GM19328 (cell line): ENCODE data around the gene RPL26.

Source experiments
- ATAC-seq: cut with Tn5 transposase; IDR thresholded peaks from one replicate; pipeline ENCODE4 v1.9.1; 2021; ENCODE audit warnings: mild to moderate bottlenecking, moderate library complexity; ENCODE audit not compliant: unreplicated experiment

Gene RPL26

DNA sequence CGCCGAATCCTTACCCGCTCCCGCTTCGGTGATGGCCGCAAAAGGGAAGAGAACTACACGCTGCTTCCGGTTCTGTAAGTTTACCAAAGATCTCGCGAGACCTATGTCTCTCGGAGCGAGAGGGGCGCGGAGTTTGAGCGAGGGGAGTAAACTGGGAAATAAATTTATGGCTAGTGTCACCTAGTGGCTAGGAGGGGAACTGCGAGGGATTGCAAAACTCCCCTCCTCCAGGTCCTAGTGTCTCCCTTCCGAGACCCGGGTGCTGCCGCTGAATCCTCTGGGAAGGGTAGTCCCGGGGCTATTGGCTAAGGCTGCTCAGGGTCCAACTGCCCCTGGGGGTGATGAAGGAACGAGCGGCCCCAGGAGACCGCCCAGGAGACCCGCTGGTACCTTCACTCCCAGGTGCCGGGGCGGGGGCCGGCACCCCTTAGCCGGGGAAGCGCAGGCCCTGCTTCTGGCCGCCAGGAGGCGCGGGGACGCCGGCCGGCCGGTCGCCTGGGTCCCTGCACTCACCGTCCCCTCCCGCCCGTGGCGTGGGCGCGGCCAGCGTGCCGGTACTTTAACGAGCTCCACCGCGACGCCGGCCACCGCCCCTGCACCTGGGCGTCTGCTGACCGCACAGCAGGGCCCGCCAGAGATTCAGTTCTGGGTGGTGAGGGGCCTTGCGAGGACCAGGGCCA, at the start of gene RPL26:
Gene RPL26 (minus strand): TSS at position 51 of the 680 bp plus-strand sequence. CDS start 883 bp downstream, outside the sequence.
- peak; percentile 89 for ATAC-seq

DNA sequence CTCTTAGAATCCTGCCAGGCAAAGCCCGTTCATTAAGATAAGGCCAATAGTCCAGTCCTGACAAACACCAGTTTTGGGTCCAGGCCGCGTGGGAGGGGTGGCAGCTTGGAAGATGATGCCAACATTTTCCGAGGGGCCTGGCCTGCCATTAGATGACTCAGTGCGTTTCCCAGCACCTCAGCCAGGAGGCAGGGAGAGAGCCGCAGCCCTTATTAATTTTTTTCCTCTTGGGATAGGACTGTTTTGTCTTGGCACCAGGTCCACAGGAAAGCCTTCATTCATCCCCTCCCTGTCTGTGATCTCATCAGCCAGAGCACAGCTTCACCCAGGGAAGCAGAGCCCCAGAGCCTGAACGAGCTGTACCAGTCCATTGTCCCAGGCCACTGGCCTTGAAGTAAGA, 48.0 kb upstream of the RPL26 start:
- ATAC-seq: no peak

DNA sequence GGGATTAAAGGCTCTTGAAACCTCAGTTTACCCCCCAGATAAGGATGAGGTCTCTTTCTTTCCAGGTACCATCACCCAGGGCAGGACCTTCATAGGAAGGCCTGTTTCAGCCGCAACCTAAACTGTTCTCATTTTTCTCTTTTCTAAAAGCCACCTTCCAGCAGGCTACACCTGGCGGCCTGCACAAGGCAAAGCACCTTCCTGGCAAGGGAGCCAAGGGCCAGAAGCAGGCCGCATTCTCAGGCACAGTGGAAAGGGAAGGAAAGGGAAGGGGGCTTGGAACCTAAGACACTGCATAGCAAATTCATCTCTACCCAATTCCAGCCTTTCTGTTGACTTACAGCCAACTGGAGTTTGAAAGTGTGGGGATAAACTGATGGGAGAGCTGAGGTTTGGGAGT, 43.8 kb upstream of the RPL26 start:
- ATAC-seq: no peak

DNA sequence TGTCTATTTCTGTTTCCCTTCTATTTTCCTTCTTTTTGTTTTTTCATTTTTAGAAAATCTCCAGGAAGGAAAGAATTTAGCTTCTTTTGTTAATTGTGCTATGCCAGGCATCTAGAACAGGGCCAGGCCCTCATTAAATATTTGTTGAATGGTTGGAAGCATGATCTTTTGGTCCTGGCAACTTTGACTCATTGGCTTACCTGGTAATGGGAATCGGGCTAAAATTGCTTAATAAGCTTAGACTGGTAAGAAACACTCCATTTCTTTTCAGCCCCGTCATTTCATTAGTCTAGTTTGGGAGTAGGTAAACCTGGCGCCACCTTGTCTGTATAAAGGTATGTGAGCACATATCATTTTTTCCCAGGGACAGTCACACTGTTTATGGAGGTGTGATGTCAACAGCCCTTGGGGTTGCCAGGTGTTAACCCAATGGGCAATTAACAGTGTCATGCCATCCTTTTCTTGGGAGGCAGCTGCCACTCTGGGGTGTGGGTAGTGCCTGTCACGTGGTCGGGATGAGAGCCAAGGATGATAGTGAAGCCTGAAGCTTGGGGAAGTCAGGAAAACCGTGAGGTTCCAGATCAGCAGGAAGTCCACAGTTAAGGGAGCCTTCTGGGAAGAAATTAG, 43.2 kb upstream of the RPL26 start:
- no peak for ATAC-seq

DNA sequence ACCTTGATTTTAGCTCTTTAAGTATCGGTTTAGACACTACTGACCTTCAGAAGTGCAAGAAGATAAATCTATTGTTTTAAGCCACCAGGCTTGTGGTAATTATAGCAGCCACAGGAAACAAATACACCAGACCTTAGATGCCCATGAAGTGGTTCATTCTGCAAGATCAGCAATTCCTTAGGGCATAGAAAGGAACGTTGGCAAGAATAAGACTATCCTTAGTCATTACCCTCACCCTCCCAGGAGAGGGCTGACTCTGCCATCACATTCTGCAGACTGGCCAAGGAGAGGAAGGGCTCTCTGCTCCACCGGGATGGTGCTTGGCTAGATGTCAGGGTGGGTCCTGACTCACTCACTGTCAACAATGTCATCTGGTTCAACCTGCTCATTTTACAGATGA, 38.6 kb upstream of the RPL26 start:
- no peak for ATAC-seq

DNA sequence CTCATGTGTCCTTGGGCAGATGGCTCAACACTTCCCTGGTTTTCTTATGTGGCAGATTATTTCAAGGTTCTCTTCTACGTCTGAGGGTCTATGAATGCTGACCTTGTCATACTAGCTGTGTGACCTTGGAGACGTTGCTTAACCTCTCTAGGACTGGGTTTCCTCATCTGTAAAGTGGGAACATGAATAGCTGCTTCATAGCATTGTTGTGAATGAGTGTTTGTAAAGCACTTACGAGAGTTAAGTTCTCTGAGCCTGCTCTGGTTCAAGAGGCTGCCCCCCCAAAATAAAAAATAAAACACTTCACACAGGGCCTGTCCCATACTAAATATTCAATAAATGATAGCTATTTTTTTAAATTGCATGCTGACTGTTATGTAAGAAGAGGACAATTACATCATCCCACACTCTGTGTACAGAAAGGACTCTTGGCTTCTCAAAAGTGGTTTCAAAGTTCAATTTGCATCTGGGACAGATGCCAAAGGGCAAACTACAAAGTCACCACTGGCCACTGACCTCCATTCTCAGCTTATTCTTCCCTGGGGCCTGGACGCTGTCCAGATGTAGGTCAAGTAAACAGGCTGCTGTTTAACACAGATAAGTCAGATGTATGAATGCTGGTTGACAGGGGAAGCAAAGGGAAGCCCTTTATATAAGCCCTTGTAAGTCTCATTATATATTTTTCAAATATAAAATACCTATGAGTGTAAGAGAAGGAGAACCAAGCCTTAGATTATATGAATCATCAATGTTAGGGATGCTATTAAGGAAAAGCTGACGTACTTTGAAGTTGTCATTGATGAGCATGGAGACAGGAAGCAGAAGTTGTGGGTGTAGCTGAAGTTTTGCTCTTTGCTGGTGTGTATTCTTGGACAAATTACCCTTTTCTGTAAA, 37.3 kb upstream of the RPL26 start:
- ATAC-seq: no peak

DNA sequence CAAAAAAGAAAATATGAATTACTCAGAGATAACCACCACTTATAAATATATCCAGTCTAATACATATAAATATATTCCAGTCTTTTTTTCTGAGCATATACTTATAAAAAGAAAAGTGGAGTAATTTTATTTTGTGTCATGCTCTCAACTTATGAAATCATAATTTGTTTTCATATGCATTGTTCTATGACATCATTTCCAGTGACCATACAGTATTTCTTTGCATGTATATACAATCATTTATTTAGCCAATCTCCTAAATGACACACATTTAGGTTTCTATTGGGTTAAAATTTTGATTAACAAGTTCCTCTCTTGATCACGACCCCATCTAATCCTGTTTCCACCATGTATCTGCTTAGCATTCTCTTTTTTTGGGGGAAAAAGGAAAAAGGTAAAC, 36.3 kb upstream of the RPL26 start:
- ATAC-seq: no peak

DNA sequence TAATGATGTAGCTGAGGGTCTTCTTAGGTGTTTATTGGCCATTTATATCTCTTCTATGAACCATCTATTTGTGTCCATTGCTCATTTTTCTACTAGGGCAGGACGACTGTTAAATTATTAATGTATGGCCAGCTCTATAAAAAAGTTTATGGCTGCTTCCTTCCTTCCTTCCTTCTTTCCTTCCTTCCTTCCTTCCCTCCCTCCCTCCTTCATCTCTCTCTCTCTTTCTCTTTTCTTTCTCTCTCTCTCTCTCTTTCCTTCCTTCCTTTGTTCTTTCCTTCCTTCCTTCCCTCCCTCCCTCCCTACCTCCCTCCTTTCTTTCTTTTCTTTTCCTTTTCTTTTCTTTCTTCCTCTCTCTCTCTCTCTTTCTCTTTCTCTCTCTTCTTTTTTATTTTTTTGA, 35.5 kb upstream of the RPL26 start:
- no peak for ATAC-seq

DNA sequence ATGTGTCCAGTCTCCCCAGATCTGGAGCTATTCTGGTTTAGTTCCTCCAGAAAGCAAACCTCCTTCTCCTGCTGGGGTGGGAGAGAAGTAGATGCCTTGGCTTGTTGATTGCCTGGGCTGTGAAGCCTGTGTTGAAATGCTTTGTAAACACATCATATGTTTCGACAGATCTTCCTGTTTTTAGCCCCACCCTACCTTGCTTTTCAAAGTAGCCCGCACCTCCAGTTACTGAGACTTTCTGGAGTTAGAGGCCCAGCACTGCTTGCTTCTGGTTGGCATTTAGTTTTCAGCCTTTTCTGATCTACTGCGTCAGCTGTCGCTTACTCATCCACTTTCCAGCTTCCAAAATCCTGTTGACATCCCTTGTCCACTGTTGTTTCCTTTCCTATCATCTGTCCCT, 34.8 kb upstream of the RPL26 start:
- no peak for ATAC-seq

DNA sequence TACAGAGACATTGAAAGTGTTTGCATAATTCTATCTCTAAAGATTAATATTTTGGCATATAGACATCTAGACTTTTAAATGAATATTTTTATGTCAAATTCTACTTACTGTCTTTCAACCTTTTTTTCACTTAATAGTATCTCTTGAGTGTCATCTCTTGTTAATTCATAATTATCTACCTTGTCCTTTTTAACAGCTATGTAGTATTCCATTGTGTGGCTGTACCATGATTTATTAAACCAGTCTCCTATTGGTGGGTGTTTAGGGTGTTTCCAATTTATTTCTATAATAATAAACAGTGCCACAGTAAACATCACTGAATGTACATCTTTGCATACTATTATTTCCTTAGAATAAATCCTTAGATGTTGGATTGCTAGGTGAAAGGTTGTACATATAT, 30.9 kb upstream of the RPL26 start:
- no peak for ATAC-seq

DNA sequence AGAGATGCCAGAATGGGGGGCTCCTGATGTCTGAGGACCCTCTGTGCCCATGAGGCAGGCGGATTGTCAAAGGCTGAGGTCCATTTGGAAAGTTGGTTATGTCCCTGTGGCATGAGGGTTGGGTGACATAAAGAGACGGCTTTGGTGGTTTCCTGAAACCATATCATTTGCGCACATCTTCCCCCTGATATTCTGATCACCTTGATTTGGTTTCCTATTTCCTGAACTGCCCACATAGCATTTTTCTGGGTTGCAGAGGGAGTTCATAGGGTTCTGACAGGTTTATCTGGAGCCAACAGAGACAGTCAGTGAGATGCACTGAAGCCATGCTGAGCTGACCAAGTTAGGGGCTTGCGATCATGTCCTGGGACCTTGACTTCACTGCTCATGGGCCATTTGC, 30.3 kb upstream of the RPL26 start:
- no peak for ATAC-seq

DNA sequence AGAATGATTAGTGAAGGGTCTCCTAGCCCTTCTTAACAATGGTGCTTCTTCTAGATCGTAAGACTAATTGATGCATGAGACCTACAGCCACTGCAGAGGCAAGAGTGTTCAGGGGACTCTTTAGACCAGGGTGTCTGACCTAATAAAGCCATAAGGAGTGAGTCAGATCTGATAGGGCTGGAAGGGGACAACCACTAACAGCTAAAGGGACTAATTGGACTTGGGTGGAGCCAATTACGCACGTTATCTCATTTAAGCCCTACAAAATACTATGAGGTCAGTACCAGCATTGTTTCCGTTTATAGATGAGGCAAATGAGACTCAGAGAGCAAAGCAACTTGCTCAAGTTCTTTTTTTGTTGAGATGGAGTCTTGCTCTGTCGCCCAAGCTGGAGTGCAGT, 29.1 kb upstream of the RPL26 start:
- no peak for ATAC-seq

DNA sequence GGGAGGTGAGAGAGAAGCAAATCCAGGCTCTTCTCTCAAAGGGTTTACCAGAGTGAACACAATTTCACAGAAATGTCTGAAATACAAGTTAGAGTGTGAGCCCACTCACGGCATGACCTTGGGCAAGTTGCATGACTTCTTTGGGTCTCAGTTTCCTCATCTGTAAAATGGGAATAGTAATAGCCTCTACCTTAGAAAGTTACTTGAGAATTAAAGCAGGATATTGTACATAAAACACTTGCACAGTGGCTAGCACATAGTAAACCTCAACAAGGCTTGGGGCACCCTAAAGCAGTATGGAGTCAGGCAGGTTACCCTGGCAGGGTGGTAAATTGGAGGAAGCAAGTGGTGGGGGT, 27.9 kb upstream of the RPL26 start:
- no peak for ATAC-seq

DNA sequence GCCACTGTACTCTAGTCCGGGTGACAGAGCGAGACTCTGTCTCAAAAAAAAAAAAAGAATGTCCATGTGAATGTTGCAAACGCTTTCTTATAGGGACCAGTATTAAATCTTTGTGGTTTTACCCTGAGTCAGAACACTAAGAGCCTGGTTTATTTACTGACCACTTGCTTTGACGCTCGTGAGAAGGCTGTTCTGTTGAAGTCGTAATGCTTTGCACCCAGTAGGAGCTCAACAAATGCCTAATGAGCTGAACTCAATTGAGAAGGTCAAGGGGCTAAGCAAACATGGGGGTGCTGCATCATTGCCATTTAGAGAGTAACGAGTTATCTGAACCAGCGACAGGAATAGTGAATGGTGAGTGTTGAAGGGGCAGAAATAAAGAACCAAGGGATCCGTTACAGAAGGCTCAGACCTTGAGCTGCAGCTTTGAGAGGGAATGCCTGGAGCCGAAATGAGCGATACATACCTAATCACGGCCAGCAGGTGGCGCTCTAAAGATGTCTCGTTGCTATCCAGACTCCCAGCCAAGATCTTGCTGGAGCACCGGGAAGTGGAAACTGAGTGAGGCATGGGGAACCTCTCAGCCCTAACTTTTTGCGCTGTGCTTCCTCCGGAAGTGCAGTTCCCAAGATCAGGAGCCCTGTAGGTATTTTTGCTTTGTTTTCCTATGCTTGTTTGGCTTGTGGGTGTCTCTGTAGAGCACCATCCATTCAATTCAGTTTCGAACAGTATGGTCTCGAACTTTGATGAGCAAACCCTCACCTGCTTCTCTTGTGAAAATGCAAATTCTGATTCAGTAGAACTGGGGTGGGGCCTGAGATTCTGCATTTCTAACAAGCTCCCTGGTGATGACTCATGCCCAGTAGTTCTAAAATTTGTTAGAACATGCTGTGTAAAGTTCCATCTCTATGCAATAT, 27.2 kb upstream of the RPL26 start:
- ATAC-seq: no peak

DNA sequence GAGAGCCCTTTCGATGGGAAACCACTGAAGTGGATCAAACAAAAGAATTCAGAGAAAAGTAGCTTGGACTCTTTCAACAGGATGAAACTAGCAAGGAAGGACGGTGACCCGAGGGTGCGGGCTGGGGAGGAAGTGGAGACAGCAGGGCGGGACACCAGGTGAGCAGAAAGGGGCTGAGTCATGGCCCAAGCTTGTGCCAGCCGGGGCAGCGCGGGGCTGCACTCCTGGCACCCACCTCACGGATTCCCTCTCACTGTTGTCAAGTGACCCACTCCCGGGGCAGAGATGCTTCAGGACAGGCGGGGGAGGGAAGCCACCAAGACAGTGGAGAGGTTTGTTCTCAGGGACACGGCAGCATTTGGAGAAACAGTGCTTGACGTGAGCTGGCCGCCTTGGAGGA, 25.4 kb upstream of the RPL26 start:
- no peak for ATAC-seq

DNA sequence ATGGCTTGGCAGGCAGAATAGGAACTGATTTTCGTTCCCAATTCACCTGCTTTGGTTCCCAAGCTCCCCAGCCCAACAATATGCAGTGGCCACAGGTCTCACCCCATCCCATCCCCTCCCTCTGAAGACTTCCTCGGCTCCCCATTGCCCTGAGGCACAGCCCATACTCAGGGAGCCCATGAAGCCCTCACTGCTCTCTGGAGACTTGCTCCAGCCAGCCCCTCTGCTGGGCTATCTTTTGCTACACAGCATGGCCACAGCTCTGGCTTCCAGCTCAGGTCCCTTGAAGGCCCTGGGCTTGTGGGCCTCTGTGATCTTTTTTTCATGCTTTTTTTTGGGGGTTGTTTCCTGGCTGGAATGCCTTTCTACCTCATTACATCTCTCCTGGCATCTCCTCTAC, 23.2 kb upstream of the RPL26 start:
- ATAC-seq: no peak

DNA sequence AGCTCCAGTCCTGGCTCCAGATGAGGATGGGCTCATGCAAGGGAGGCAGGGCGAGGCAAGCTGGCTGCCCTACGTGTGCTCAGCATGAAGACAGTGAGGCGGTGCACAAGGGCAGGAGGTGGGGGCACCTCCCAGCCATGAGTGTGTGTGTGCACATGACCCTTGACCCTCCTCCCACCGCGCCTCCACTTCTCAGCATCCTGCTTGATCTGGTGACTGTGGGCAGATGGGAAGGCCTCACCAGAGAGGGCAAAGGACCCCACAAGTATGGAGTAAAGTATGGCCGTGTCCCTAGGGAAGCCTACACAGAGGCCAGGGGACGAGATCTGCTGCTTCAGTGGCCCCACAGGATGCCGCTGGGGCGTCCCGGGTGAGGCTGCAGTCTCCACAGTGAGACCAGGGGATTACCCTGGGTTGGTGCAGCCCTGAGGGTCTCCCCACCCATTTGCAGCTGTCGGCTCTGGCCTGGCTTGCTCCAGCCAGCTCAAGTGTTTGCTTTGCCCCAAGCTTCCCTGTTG, 22.6 kb upstream of the RPL26 start:
- ATAC-seq: no peak

DNA sequence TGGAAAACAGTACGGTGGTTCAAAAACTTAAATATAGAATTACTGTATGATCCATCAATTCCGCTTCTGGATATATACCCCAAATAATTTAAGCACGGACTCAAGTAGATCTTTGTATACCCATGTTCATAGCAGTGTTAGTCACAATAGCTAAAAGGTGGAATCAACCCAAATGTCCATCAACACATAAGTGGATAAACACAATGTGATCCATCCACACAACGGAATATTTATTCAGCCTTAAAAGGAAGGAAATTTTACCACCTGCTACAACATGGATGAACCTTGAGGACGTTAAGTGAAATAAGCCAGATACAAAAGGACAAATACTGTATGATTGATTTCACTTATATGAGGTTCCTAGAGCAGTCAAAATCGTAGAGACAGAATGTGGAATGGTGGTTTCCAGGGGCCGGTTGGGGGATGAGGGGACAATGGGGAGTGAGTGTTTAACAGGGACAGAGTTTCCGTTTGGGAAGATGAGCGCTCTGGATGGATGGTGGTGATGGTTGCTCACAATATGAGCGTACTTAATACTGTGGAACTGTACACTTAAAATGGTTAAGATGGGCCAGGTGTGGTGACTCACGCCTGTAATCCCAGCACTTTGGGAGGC, 20.0 kb upstream of the RPL26 start:
- ATAC-seq: no peak

DNA sequence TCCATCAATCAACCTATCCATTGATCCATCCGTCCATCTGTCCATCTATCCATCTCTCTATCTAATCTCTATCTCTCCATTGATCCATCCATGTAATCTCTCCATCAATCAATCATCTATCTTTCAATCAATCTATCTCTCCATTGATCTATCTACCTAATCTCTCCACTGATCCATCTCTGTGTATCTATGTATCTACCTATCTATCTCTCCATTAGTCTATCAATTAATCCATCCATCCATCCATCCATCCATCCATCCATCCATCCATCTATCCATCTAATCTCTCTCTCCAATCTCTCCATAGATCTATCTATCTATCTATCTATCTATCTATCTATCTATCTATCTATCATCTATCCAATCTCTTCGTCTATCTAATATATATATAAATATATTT, 18.1 kb upstream of the RPL26 start:
- ATAC-seq: no peak

DNA sequence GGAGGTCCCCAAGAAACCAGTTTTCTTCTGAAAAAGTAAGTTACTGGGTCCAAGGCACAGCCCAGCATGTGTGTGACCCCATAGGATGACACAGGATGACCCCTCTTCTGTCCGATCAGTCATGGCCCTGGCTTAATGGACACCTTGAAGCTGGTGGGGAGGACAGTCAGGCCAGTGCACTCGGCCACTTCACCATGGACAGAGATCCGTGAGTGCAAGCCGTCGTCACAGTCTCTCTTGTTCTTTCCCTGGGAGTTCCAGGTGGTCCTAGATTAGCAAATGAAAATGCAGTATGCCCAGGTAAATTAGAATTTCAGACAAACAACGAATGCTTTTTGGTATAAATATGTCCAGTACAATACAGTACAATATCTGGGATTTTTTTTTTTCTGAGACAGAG, 16.0 kb upstream of the RPL26 start:
- no peak for ATAC-seq
